AG04449 (cell line): ENCODE results near the gene PTCD3.

Source experiments
- CTCF ChIA-PET: fragments of 350-600 bp; formaldehyde crosslinking; extraction: SDS; loops from one replicate; lab custom pipeline; 2021; ENCODE audit warnings: antibody characterized with exemption; lab: Yijun Ruan, JAX
- POLR2A ChIA-PET: fragments of 400-600, 350-600 bp; formaldehyde crosslinking; extraction: SDS; loops from one replicate; lab custom pipeline; 2020; ENCODE audit warnings: antibody characterized with exemption, inconsistent platforms; lab: Yijun Ruan, JAX
- DNase-seq: peaks from one replicate; pipeline ENCODE4 v3.0.0-alpha.2; 2010; ENCODE audit warnings: low read depth, low spot score
- H3K4me3 ChIP-seq: 2 replicates; pipeline ENCODE4 v1.5.1; 2011; ENCODE audit warnings: low read depth, mild to moderate bottlenecking, control low read depth, low read length
- CTCF ChIP-seq: IDR thresholded peaks from one replicate; pipeline ENCODE4 v1.5.1; 2011; ENCODE audit warnings: mild to moderate bottlenecking, moderate library complexity, low read length, control low read depth, inconsistent platforms; ENCODE audit not compliant: insufficient read depth; ENCODE audit errors: missing control alignments

PTCD3 gene

GRCh38 chr2:86107031-86107430 lies 996 bp downstream of the PTCD3 start:
- ChIA-PET POLR2A (interaction anchor here (1.8 kb wide), 1 partner anchor 8 kb away, joined by 10 read pairs; no protein-coding TSS in a partner anchor), CTCF (interaction anchor here (2.3 kb wide), 1 partner anchor 279 kb away, joined by 12 read pairs; no protein-coding TSS in a partner anchor)
- no peak for TF ChIP-seq CTCF
- peak overlapping the region; percentile 84 for H3K4me3 ChIP-seq
- DNase-seq: no peak

GRCh38 chr2:86118130-86118529 lies 12.1 kb downstream of the PTCD3 start:
- no peak overlapping the region for H3K4me3 ChIP-seq
- ChIA-PET CTCF (interaction anchor here (1.4 to 2.5 kb wide), 4 partner anchors 16 to 291 kb away, joined by 3 to 10 read pairs (median 5); no protein-coding TSS in a partner anchor), POLR2A (no interaction called here)
- no peak for DNase-seq
- TF ChIP-seq CTCF: no peak

- CTCF ChIA-PET: no interaction called here
- DNase-seq: no peak
- no peak overlapping the region for H3K4me3 ChIP-seq
- no peak for TF ChIP-seq CTCF
- POLR2A ChIA-PET: no interaction called here
These were observed 17.4 kb downstream of the PTCD3 start for GRCh38 chr2:86123328-86123925.

- no peak for TF ChIP-seq CTCF
These were observed 18.6 kb downstream of the PTCD3 start for GRCh38 chr2:86124683-86125082.

GRCh38 chr2:86134709-86135108 lies 28.7 kb downstream of the PTCD3 start:
- H3K4me3 ChIP-seq: no peak overlapping the region
- no peak for DNase-seq
- ChIA-PET POLR2A (no interaction called here), CTCF (interaction anchor here (1.0 to 1.4 kb wide), 3 partner anchors 9 to 19 kb away, joined by 3 read pairs; no protein-coding TSS in a partner anchor)
- no peak for TF ChIP-seq CTCF

More at GRCh38 chr2:86124683-86125082, 18.6 kb downstream of the PTCD3 start:
- no peak for DNase-seq
- no peak overlapping the region for H3K4me3 ChIP-seq
- ChIA-PET POLR2A (no interaction called here), CTCF (no interaction called here)

- no peak overlapping the region for H3K4me3 ChIP-seq
- ChIA-PET CTCF (interaction anchor here (1.4 kb wide), 1 partner anchor 20 kb away, joined by 3 read pairs; no protein-coding TSS in a partner anchor), POLR2A (no interaction called here)
- TF ChIP-seq CTCF: no peak
- no peak for DNase-seq
These were observed 29.6 kb downstream of the PTCD3 start for GRCh38 chr2:86135653-86136052.
